PC-9 (cell line): ENCODE measurements around the gene RIPK4. TPM values are rescaled to one million over a fixed set of nuclear protein-coding genes. Genes with fewer than 3 reads are reported as not detected.
A peak's percentile ranks its signal among the peaks of the same experiment; 100 is the strongest.

Source experiments
- Bru-seq: library from RNA; stranded (reverse); fragments of 400-500 nt; gene quantifications from one replicate; lab custom pipeline; 2021; lab: Mats Ljungman, UMichigan
- BruChase-seq, 2 experiments: library from RNA; stranded (reverse); fragments of 400-500 nt; gene quantifications; one replicate each; lab custom pipeline; 2021; lab: Mats Ljungman, UMichigan
- BruUV-seq: library from RNA; stranded (reverse); fragments of 400-500 nt; replicated peaks from 2 replicates; lab custom pipeline; 2021; lab: Mats Ljungman, UMichigan
- CTCF ChIA-PET: fragments of 300-600 bp; sonication (Branson Sonifier 250); formaldehyde crosslinking; loops from one replicate; lab custom pipeline; 2022; ENCODE audit warnings: antibody characterized with exemption; lab: Charles Lee
- POLR2A ChIA-PET: fragments of 300-600 bp; sonication (Branson Sonifier 250); formaldehyde crosslinking; loops from one replicate; lab custom pipeline; 2022; ENCODE audit warnings: antibody characterized with exemption; ENCODE audit not compliant: unreplicated experiment; lab: Charles Lee
- DNase-seq, 2 experiments: peaks; one replicate each; pipeline versions ENCODE4 v3.0.0 to v3.0.0-alpha.2; 2015 to 2022; ENCODE audit warnings: mixed read lengths in 1 of 2
- H2AFZ ChIP-seq: fragments of 200-600 bp; sonication (generic); 2 replicates; pipeline ENCODE4 v1.8.1; 2017; ENCODE audit warnings: antibody characterized with exemption
- H3F3A ChIP-seq: fragments of 200-600 bp; sonication (generic); 2 replicates; pipeline ENCODE4 v1.8.1; 2017; ENCODE audit warnings: antibody characterized with exemption, mild to moderate bottlenecking, low read depth; ENCODE audit not compliant: insufficient read depth
- H3K27ac ChIP-seq: fragments of 200-600 bp; sonication (generic); 2 replicates; pipeline ENCODE4 v1.6.1; 2016; ENCODE audit warnings: mixed run types
- H3K27me3 ChIP-seq: fragments of 200-600 bp; sonication (generic); 2 replicates; pipeline ENCODE4 v1.6.1; 2016; ENCODE audit warnings: low read depth, mixed run types; ENCODE audit not compliant: insufficient read depth
- H3K36me3 ChIP-seq: fragments of 200-600 bp; sonication (generic); 2 replicates; pipeline ENCODE4 v1.6.1; 2016; ENCODE audit warnings: low read depth, mixed run types
- H3K4me1 ChIP-seq: fragments of 200-600 bp; sonication (generic); replicated peaks from 2 replicates; pipeline ENCODE4 v1.6.1; 2016; ENCODE audit warnings: mixed run types; ENCODE audit not compliant: insufficient read depth
- H3K4me2 ChIP-seq: fragments of 200-600 bp; sonication (generic); 2 replicates; pipeline ENCODE4 v1.6.1; 2017; ENCODE audit warnings: mixed run types
- H3K4me3 ChIP-seq: fragments of 200-600 bp; sonication (generic); 2 replicates; pipeline ENCODE4 v1.6.1; 2016; ENCODE audit warnings: mixed run types
- H3K79me2 ChIP-seq: fragments of 200-600 bp; sonication (generic); 2 replicates; pipeline ENCODE4 v1.6.1; 2017; ENCODE audit warnings: low read depth, mixed run types
- H3K9me2 ChIP-seq: fragments of 200-600 bp; sonication (generic); 2 replicates; pipeline ENCODE4 v1.8.1; 2017; ENCODE audit warnings: mild to moderate bottlenecking; ENCODE audit not compliant: insufficient read depth
- H3K9me3 ChIP-seq: fragments of 200-600 bp; sonication (generic); 2 replicates; pipeline ENCODE4 v1.8.1; 2016; ENCODE audit warnings: low read depth; ENCODE audit not compliant: insufficient read depth
- H4K20me1 ChIP-seq: fragments of 200-600 bp; sonication (generic); 2 replicates; pipeline ENCODE4 v1.8.1; 2017; ENCODE audit not compliant: insufficient read depth
- CTCF ChIP-seq: fragments of 200-600 bp; sonication (generic); conservative IDR thresholded peaks from 2 replicates; pipeline ENCODE4 v1.6.1; 2017; ENCODE audit warnings: mixed run types, antibody characterized with exemption, mild to moderate bottlenecking, moderate library complexity
- EZH2 ChIP-seq: fragments of 200-600 bp; sonication (generic); IDR thresholded peaks from 2 replicates; pipeline ENCODE4 v1.8.0; 2017; ENCODE audit warnings: antibody characterized with exemption, low read depth
- intact Hi-C: fragments of 100-400 bp; cut with micrococcal nuclease; formaldehyde crosslinking; loops from one replicate; pipeline ENCODE4 v1.10.0; 2022; ENCODE audit not compliant: unreplicated experiment
- long read RNA-seq: library from polyadenylated mRNA; stranded (forward); transcript quantifications from one replicate; pipeline ENCODE4 v2.0.0, GENCODE V29; 2022
- total RNA-seq: library from RNA; stranded (reverse); gene quantifications from 2 replicates; pipeline ENCODE4 v1.2.3, GENCODE V29; 2021

Gene RIPK4
- total RNA-seq, result 30.1 and 39.3 TPM in 2 replicates
- percentile 88 among the genes with signal in this experiment for Bru-seq, nascent RNA
- percentile 77 among the genes with signal in this experiment for BruChase-seq, experiment 1, labeled RNA remaining after a 2-hour chase
- percentile 75 among the genes with signal in this experiment for BruChase-seq, experiment 2, labeled RNA remaining after a 6-hour chase
- long read RNA-seq, transcript RIPK4-201 (8 exons, 3,889 nt), result major isoform, 46 of 57 reads
- long read RNA-seq, partial matches to known transcripts, result 10 of 57 reads
- long read RNA-seq, other reads (novel, unspliced or antisense), result 1 of 57 reads

GRCh38 chr21:41766883-41767605, at the start of gene RIPK4:
Gene RIPK4, minus strand, starts transcription at chr21:41767052. Its CDS starts 11 bp downstream, at chr21:41767041.
- ChIA-PET POLR2A (interaction anchor here (0.6 to 0.7 kb wide), 9 partner anchors 15 to 513 kb away, joined by 3 to 23 read pairs (median 9); no protein-coding TSS in a partner anchor), CTCF (no interaction called here)
- Histone ChIP-seq H3K4me2 (peak within 1 kb of the TSS; percentile 96), H3K27me3 (no peaks in the 10 kb centered on the region), H3F3A (peaks cover 49% of the 10 kb centered on the region), H3K9me2 (no peaks in the 10 kb centered on the region), H3K79me2 (peaks cover 67% of the 10 kb centered on the region), H3K4me1 (peaks cover 12% of the 10 kb centered on the region), H3K4me3 (peak within 1 kb of the TSS; percentile 100), H2AFZ (no peak within 1 kb of the TSS), H3K36me3 (peaks cover 39% of the 10 kb centered on the region), H4K20me1 (peaks cover 46% of the 10 kb centered on the region), H3K9me3 (no peaks in the 10 kb centered on the region), H3K27ac (peak within 1 kb of the TSS; percentile 99)
- intact Hi-C loops, result loop anchor here (1.0 to 2.0 kb wide), 2 partner anchors 50 to 88 kb away; no protein-coding TSS in a partner anchor
- TSS peak; percentile 60 for BruUV-seq
- DNase-seq, result peak; percentile 83 to 84
- no peak for TF ChIP-seq CTCF
- TF ChIP-seq EZH2, result no peak

GRCh38 chr21:41815652-41816582, 49.1 kb upstream of the RIPK4 start:
- H3K79me2 ChIP-seq, result no peaks in the 10 kb centered on the region
- H3F3A ChIP-seq, result peaks cover 5% of the 10 kb centered on the region
- H3K4me2 ChIP-seq, result no peak overlapping the region
- no peak overlapping the region for H3K27ac ChIP-seq
- no peak overlapping the region for H3K4me3 ChIP-seq
- no peaks in the 10 kb centered on the region for H4K20me1 ChIP-seq
- H3K9me2 ChIP-seq, result no peaks in the 10 kb centered on the region
- intact Hi-C loops, result loop anchor here (2.0 to 5.0 kb wide), 5 partner anchors 37 to 533 kb away; partner anchors contain the start of gene RIPK4
- H3K9me3 ChIP-seq, result no peaks in the 10 kb centered on the region
- H3K36me3 ChIP-seq, result no peaks in the 10 kb centered on the region
- TF ChIP-seq CTCF (no peak), EZH2 (no peak)
- peaks cover 9% of the 10 kb centered on the region for H3K4me1 ChIP-seq
- POLR2A ChIA-PET, result no interaction called here
- CTCF ChIA-PET, result interaction anchor here (0.5 to 2.2 kb wide), 5 partner anchors 18 to 533 kb away, joined by 3 to 10 read pairs (median 4); no protein-coding TSS in a partner anchor
- no peak overlapping the region for H2AFZ ChIP-seq
- no TSS peak for BruUV-seq
- no peaks in the 10 kb centered on the region for H3K27me3 ChIP-seq
- no peak for DNase-seq

- H2AFZ ChIP-seq, result no peak overlapping the region
- H3K36me3 ChIP-seq, result no peaks in the 10 kb centered on the region
- no peaks in the 10 kb centered on the region for H3K9me3 ChIP-seq
- no peak overlapping the region for H3K27ac ChIP-seq
- ChIA-PET CTCF (no interaction called here), POLR2A (no interaction called here)
- intact Hi-C loops, result no loop called here
- H3K4me1 ChIP-seq, result peaks cover 9% of the 10 kb centered on the region
- H3K27me3 ChIP-seq, result no peaks in the 10 kb centered on the region
- DNase-seq, result no peak
- no peak overlapping the region for H3K4me2 ChIP-seq
- peaks cover 5% of the 10 kb centered on the region; the same call in 1 of the 2 replicates for H3F3A ChIP-seq
- H3K79me2 ChIP-seq, result no peaks in the 10 kb centered on the region
- H3K9me2 ChIP-seq, result no peaks in the 10 kb centered on the region
- BruUV-seq, result no TSS peak
- TF ChIP-seq CTCF (no peak), EZH2 (no peak)
- no peak overlapping the region for H3K4me3 ChIP-seq
- no peaks in the 10 kb centered on the region for H4K20me1 ChIP-seq
These were observed 46.4 kb upstream of the RIPK4 start for GRCh38 chr21:41813226-41813625.
